HL-60 (cell line): ENCODE measurements around the gene RPS6KL1.

Source experiments
- GABPA ChIP-seq: IDR thresholded peaks from 2 replicates; pipeline ENCODE4 v1.6.1; 2012; ENCODE audit warnings: low read depth
- POLR2AphosphoS5 ChIP-seq: IDR thresholded peaks from 2 replicates; pipeline ENCODE4 v1.6.1; 2012; ENCODE audit warnings: low read depth
- SPI1 ChIP-seq: IDR thresholded peaks from 2 replicates; pipeline ENCODE4 v1.6.1; 2012; ENCODE audit warnings: low read depth, mild to moderate bottlenecking, borderline replicate concordance
- TF ChIP-seq, protein P1 (sequence below): IDR thresholded peaks from one replicate; pipeline ENCODE4 v1.5.1; 2011; ENCODE audit warnings: low read length, control low read depth, inconsistent platforms; ENCODE audit not compliant: insufficient read depth
- TF ChIP-seq, protein P2 (sequence below): IDR thresholded peaks from 2 replicates; pipeline ENCODE4 v1.6.1; 2012; ENCODE audit warnings: low read depth; ENCODE audit not compliant: insufficient replicate concordance

DNA sequence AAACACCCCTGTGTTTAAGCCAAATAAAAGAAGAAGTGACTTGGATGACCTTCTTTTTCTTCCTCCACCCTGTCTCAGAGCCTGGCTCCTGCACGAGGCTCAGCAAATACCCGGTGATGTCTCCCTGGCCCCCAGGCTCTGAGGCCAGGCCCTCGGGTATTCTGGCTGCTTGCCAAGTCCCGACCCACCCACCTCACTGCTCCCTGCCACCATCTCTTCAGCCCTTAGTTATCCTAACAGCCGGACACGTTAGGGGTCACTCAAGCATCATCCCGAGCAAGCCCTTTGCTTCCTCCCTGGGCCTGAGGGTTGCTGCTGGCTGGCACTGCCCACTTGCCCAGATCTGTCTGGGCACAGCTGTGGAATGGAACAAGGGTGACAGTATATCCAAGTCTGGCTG, 7.2 kb downstream of the RPS6KL1 start:
- TF ChIP-seq, protein P1, sequence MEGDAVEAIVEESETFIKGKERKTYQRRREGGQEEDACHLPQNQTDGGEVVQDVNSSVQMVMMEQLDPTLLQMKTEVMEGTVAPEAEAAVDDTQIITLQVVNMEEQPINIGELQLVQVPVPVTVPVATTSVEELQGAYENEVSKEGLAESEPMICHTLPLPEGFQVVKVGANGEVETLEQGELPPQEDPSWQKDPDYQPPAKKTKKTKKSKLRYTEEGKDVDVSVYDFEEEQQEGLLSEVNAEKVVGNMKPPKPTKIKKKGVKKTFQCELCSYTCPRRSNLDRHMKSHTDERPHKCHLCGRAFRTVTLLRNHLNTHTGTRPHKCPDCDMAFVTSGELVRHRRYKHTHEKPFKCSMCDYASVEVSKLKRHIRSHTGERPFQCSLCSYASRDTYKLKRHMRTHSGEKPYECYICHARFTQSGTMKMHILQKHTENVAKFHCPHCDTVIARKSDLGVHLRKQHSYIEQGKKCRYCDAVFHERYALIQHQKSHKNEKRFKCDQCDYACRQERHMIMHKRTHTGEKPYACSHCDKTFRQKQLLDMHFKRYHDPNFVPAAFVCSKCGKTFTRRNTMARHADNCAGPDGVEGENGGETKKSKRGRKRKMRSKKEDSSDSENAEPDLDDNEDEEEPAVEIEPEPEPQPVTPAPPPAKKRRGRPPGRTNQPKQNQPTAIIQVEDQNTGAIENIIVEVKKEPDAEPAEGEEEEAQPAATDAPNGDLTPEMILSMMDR = no peak
- TF ChIP-seq, protein P2, sequence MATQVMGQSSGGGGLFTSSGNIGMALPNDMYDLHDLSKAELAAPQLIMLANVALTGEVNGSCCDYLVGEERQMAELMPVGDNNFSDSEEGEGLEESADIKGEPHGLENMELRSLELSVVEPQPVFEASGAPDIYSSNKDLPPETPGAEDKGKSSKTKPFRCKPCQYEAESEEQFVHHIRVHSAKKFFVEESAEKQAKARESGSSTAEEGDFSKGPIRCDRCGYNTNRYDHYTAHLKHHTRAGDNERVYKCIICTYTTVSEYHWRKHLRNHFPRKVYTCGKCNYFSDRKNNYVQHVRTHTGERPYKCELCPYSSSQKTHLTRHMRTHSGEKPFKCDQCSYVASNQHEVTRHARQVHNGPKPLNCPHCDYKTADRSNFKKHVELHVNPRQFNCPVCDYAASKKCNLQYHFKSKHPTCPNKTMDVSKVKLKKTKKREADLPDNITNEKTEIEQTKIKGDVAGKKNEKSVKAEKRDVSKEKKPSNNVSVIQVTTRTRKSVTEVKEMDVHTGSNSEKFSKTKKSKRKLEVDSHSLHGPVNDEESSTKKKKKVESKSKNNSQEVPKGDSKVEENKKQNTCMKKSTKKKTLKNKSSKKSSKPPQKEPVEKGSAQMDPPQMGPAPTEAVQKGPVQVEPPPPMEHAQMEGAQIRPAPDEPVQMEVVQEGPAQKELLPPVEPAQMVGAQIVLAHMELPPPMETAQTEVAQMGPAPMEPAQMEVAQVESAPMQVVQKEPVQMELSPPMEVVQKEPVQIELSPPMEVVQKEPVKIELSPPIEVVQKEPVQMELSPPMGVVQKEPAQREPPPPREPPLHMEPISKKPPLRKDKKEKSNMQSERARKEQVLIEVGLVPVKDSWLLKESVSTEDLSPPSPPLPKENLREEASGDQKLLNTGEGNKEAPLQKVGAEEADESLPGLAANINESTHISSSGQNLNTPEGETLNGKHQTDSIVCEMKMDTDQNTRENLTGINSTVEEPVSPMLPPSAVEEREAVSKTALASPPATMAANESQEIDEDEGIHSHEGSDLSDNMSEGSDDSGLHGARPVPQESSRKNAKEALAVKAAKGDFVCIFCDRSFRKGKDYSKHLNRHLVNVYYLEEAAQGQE = no peak
- TF ChIP-seq POLR2AphosphoS5 = no peak
- TF ChIP-seq GABPA = no peak
- no peak for TF ChIP-seq SPI1
